Caco-2 (cell line): ENCODE measurements around the gene LIME1. TPM values are rescaled to one million over a fixed set of nuclear protein-coding genes. Genes with fewer than 3 reads are reported as not detected.

Source experiments
- BruUV-seq: library from RNA; stranded (reverse); fragments of 400-500 nt; replicated peaks from 2 replicates; lab custom pipeline; 2021; lab: Mats Ljungman, UMichigan
- CTCF ChIA-PET: fragments of 300-600 bp; sonication (Branson Sonifier 250); formaldehyde crosslinking; loops from one replicate; lab custom pipeline; 2022; ENCODE audit warnings: antibody characterized with exemption; lab: Charles Lee
- POLR2A ChIA-PET: fragments of 300-600 bp; sonication (Branson Sonifier 250); formaldehyde crosslinking; loops from one replicate; lab custom pipeline; 2022; ENCODE audit warnings: antibody characterized with exemption; lab: Charles Lee
- DNase-seq, 2 experiments: peaks; one replicate each; pipeline versions ENCODE4 v3.0.0 to v3.0.0-alpha.2; 2020 to 2022
- H3K27me3 ChIP-seq: replicated peaks from 2 replicates; pipeline ENCODE4 v1.6.0; 2011; ENCODE audit warnings: low read length; ENCODE audit not compliant: control insufficient read depth, insufficient read depth
- H3K36me3 ChIP-seq: 2 replicates; pipeline ENCODE4 v1.5.1; 2011; ENCODE audit warnings: low read length; ENCODE audit not compliant: control insufficient read depth, insufficient read depth
- H3K4me1 ChIP-seq: fragments of 250-450 bp; sonication (Bioruptor Pico); 2 replicates; pipeline ENCODE4 v1.5.1; 2020; ENCODE audit warnings: mild to moderate bottlenecking
- H3K4me3 ChIP-seq: 2 replicates; pipeline ENCODE4 v1.5.1; 2011; ENCODE audit warnings: low read depth, mild to moderate bottlenecking, control low read depth, low read length
- H3K9me3 ChIP-seq: fragments of 250-450 bp; sonication (Bioruptor Pico); 2 replicates; pipeline ENCODE4 v1.5.1; 2020; ENCODE audit warnings: mild to moderate bottlenecking, moderate library complexity
- H3K27ac Mint-ChIP-seq: one replicate; pipeline ENCODE4 v1.8.0; 2022; ENCODE audit warnings: mixed read lengths; ENCODE audit not compliant: unreplicated experiment
- H3K27me3 Mint-ChIP-seq: one replicate; pipeline ENCODE4 v1.8.0; 2022; ENCODE audit warnings: mixed read lengths; ENCODE audit not compliant: insufficient read depth, unreplicated experiment
- H3K36me3 Mint-ChIP-seq: one replicate; pipeline ENCODE4 v1.8.0; 2022; ENCODE audit warnings: mild to moderate bottlenecking, mixed read lengths; ENCODE audit not compliant: insufficient read depth, unreplicated experiment
- H3K4me1 Mint-ChIP-seq: one replicate; pipeline ENCODE4 v1.8.0; 2022; ENCODE audit warnings: low read depth, mixed read lengths; ENCODE audit not compliant: unreplicated experiment
- H3K4me3 Mint-ChIP-seq: one replicate; pipeline ENCODE4 v1.8.0; 2022; ENCODE audit warnings: mild to moderate bottlenecking, moderate library complexity, mixed read lengths; ENCODE audit not compliant: unreplicated experiment
- H3K9me3 Mint-ChIP-seq: one replicate; pipeline ENCODE4 v1.8.0; 2022; ENCODE audit warnings: mixed read lengths; ENCODE audit not compliant: unreplicated experiment
- CTCF ChIP-seq, 2 experiments: fragments of 200-600 bp in 1 of 2; IDR thresholded peaks; 1 replicate in 1 of 2; 2 replicates in 1 of 2; pipeline versions ENCODE4 v1.5.1 to v1.8.0; 2011 to 2022; ENCODE audit warnings: antibody characterized with exemption in 1 of 2, control low read depth in 1 of 2, inconsistent platforms in 1 of 2, low read depth in 1 of 2, low read length in 1 of 2, mild to moderate bottlenecking in 1 of 2, moderate library complexity in 1 of 2; ENCODE audit not compliant: insufficient read depth in 1 of 2, severe bottlenecking in 1 of 2, unreplicated experiment in 1 of 2
- intact Hi-C: fragments of 100-400 bp; cut with micrococcal nuclease; formaldehyde crosslinking; loops from one replicate; pipeline ENCODE4 v1.10.0; 2022; ENCODE audit not compliant: unreplicated experiment
- total RNA-seq: library from RNA; stranded (reverse); gene quantifications from 2 replicates; pipeline ENCODE4 v1.2.3, GENCODE V29; 2022

The LIME1 gene
- total RNA-seq, 1 experiment from 2014 or later = 18.8 TPM

- peaks cover 9% of the 10 kb centered on the region for H3K36me3 ChIP-seq
- no peak for DNase-seq
- no peak overlapping the region for H3K4me3 ChIP-seq
- no peak for TF ChIP-seq CTCF (IDR thresholded peaks at IDR 0.05; ENCODE audit: insufficient read depth in 1 of 2, low read depth in 1 of 2, low read length in 1 of 2, severe bottlenecking in 1 of 2, unreplicated experiment in 1 of 2)
- no peak overlapping the region for H3K27ac Mint-ChIP-seq
- intact Hi-C loops = no loop called here
- peaks cover 15% of the 10 kb centered on the region for H3K4me1 ChIP-seq
- H3K36me3 Mint-ChIP-seq = peaks cover 57% of the 10 kb centered on the region
- no peak overlapping the region for H3K4me3 Mint-ChIP-seq
- no peaks in the 10 kb centered on the region for H3K9me3 Mint-ChIP-seq
- no TSS peak for BruUV-seq
- POLR2A ChIA-PET = no interaction called here
- H3K27me3 Mint-ChIP-seq = no peaks in the 10 kb centered on the region
- CTCF ChIA-PET = interaction anchor here (0.6 kb wide), 1 partner anchor 38 kb away, joined by 3 read pairs; the partner anchor contains the start of genes ARFRP1 and ZGPAT
- no peaks in the 10 kb centered on the region for H3K27me3 ChIP-seq
- no peaks in the 10 kb centered on the region for H3K9me3 ChIP-seq
- no peaks in the 10 kb centered on the region for H3K4me1 Mint-ChIP-seq
Measured at GRCh38 chr20:63745424-63745805, 9.0 kb downstream of the LIME1 start.

- Mint-ChIP-seq H3K36me3 (peaks cover 50% of the 10 kb centered on the region), H3K4me1 (no peaks in the 10 kb centered on the region), H3K4me3 (no peak overlapping the region), H3K27ac (no peak overlapping the region), H3K27me3 (no peaks in the 10 kb centered on the region), H3K9me3 (no peaks in the 10 kb centered on the region)
- POLR2A ChIA-PET = interaction anchor here (0.5 kb wide), 1 partner anchor 212 kb away, joined by 5 read pairs; no protein-coding TSS in a partner anchor
- CTCF ChIA-PET = interaction anchor here (0.6 to 1.2 kb wide), 2 partner anchors 24 to 38 kb away, joined by 3 read pairs; partner anchors contain the start of genes ARFRP1 and ZGPAT
- H3K27me3 ChIP-seq = no peaks in the 10 kb centered on the region
- H3K4me3 ChIP-seq = no peak overlapping the region
- peak in 1 of 2 experiments; percentile 56 for DNase-seq
- H3K36me3 ChIP-seq = peaks cover 8% of the 10 kb centered on the region
- H3K9me3 ChIP-seq = no peaks in the 10 kb centered on the region
- TF ChIP-seq CTCF (IDR thresholded peaks at IDR 0.05; ENCODE audit: insufficient read depth in 1 of 2, low read depth in 1 of 2, low read length in 1 of 2, severe bottlenecking in 1 of 2, unreplicated experiment in 1 of 2) = peak in 1 of 2 experiments; percentile 22
- H3K4me1 ChIP-seq = peaks cover 13% of the 10 kb centered on the region
- no TSS peak for BruUV-seq
- intact Hi-C loops = no loop called here
Measured at GRCh38 chr20:63745961-63746731, 9.7 kb downstream of the LIME1 start.

- H3K27me3 Mint-ChIP-seq = no peaks in the 10 kb centered on the region
- no TSS peak for BruUV-seq
- no peak overlapping the region for H3K4me3 Mint-ChIP-seq
- ChIA-PET CTCF (interaction anchor here (1.2 kb wide), 1 partner anchor 25 kb away, joined by 3 read pairs; no protein-coding TSS in a partner anchor), POLR2A (interaction anchor here (0.5 kb wide), 1 partner anchor 211 kb away, joined by 5 read pairs; no protein-coding TSS in a partner anchor)
- no peak overlapping the region for H3K4me3 ChIP-seq
- no peaks in the 10 kb centered on the region for H3K9me3 ChIP-seq
- peaks cover 4% of the 10 kb centered on the region for H3K36me3 ChIP-seq
- intact Hi-C loops = no loop called here
- peaks cover 6% of the 10 kb centered on the region for H3K4me1 ChIP-seq
- no peaks in the 10 kb centered on the region for H3K4me1 Mint-ChIP-seq
- no peaks in the 10 kb centered on the region for H3K9me3 Mint-ChIP-seq
- no peak overlapping the region for H3K27ac Mint-ChIP-seq
- H3K27me3 ChIP-seq = no peaks in the 10 kb centered on the region
- DNase-seq = no peak
- peak in 1 of 2 experiments; percentile 10 for TF ChIP-seq CTCF (IDR thresholded peaks at IDR 0.05; ENCODE audit: insufficient read depth in 1 of 2, low read depth in 1 of 2, low read length in 1 of 2, severe bottlenecking in 1 of 2, unreplicated experiment in 1 of 2)
- H3K36me3 Mint-ChIP-seq = peaks cover 43% of the 10 kb centered on the region
Measured at GRCh38 chr20:63746751-63747315, 10.4 kb downstream of the LIME1 start.
